ENCODE results near the gene ASB14.

ASB14 gene

DNA sequence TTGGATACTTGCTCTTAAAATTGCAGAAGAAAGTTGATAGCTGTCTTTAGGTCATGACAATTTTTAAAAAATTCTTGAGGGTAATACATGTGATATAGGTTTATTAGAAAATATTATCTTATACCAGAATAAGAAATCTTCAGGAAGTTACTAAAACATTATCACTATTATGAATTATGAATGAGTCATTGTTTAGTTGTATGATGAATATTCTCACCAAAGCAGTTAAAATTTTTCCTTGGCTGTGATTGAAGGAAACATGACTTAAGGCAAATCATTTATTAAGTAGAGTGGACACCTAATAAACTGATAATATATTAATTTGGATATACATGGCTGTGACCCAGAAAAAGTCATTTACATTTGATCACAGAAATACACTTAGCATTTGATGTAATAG lies 34.8 kb downstream of the ASB14 start:
- no peak for DNase-seq

DNA sequence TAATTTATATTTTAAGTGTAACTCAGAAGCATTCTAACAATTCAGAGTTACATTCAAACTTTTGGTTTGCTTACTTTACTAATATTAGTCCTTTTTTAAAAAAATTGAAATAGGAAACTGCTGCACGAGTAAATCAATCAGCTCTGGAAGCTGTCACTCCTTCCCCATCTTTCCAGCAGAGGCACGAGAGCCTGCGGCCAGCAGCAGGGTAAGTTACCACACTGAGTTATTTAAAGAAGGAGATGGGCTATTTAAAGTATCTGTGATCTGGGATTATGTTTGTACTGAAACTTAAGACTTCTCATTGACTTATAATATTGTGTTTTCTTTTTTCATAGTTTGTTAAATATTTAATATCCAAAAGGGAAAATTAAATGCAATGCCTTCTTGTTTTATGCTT lies 35.6 kb downstream of the ASB14 start:
- no peak for DNase-seq

DNA sequence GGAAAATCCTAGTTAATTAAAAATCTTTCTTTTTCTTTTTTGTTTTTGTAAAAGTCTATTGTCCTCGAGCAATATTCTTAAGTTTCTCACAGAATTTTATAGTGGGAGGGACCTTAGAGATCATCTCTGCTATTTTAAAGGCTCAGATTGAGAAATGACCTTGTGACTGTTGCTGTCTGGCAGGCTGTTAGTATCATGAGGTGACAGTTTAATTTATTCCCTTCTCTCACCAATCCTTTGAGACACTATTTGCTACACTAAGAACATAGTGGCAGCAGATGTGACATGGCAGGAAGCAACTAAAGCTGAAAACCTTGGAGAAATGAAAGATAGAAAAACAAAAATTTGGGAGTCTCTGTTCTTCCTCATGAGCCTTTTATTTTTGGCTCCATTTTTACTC lies 40.1 kb downstream of the ASB14 start:
- no peak for DNase-seq

DNA sequence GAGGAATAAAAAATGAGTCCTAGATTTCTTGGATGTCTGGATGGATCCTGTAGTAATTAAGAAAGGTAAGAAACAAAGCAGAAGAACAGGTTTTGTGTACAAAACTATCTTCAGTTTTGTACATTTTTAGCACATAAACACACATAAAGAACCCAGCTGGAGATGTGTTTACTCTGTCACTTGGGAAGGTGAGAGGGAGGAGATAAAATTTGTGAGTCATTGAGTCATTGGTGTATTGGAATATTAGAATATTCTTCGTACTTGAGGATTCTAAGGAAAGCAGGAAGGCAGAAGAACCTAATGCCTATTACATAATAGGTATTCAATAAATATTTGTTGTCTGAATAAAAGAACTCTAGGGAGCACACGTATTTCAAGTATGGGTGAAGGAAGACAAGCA lies 47.5 kb downstream of the ASB14 start:
- no peak for DNase-seq

DNA sequence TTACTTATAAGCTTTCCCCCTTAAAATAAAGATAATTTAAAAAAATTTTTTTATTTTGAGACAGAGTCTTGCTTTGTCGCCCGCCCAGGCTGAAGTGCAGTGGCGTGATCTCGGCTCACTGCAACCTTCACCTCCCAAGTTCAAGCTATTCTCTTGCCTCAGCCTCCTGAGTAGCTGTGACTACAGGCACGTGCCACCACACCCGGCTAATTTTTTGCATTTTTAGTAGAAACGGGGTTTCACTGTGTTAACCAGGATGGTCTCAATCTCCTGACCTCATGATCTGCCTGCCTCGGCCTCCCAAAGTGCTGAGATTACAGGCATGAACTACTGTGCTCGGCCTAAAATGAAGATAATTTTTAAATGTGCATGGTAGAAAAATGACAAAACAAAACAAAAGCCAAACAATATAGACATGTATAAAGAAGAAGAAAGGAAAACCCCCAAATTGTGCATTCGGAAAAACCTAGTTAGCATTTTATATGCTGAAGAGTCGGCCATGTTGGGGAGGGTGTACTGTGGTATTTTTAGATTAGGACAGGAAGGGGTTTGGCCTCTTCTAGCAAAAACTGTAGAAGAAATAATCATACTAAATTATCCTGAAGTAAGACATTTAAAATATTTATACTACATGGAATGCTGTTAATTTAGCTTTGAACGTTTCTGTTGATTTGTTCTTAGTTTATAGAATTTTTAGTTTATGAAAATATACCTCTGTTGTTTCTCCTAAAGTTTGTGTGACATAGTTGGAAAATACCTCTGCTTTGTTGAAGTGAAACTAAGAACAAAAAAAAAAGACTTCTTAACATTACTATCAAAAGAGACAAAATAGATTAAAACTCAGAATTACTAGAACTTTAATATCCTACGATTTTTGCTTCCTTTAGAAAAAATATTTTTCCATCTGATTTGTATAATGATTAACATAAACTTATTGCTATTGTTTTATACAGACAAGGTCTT lies 57.6 kb downstream of the ASB14 start:
- DNase-seq: no peak

DNA sequence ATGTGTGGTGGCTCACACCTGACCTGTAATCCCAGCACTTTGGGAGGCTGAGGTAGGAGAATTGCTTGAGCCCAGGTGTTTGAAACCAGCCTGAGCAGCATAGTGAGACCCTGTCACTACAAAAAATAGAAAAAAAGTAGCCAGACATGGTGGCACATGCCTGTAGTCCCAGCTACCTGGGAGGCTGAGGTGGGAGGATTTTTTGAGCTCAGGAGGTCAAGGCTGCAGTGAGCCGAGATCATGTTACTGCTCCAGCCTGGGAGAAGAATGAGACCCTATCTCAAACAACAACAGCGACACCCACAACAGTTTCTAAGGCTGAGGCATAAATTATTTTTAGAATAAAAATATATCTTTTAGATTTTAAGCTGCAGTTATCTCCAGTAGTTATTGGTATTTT lies 58.7 kb downstream of the ASB14 start:
- no peak for DNase-seq

DNA sequence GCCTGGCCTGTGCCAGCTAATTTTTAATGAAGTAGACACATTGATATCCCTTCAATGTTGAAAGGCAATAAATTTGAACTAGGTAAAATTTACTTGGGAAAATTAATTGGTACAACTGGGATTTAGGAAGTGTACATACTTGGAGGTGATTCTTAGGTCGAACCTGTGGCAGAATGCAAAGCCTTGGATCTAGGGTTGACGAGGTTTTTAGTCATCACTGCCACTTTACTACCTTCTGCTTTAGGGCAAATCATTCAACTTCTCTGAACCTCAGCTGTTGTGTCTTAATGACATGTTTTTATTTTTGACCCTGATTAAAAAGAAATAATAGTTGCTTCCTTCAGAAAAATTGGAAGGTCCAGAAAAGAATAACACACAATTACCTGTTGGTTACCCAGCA lies 62.5 kb downstream of the ASB14 start:
- DNase-seq: no peak

DNA sequence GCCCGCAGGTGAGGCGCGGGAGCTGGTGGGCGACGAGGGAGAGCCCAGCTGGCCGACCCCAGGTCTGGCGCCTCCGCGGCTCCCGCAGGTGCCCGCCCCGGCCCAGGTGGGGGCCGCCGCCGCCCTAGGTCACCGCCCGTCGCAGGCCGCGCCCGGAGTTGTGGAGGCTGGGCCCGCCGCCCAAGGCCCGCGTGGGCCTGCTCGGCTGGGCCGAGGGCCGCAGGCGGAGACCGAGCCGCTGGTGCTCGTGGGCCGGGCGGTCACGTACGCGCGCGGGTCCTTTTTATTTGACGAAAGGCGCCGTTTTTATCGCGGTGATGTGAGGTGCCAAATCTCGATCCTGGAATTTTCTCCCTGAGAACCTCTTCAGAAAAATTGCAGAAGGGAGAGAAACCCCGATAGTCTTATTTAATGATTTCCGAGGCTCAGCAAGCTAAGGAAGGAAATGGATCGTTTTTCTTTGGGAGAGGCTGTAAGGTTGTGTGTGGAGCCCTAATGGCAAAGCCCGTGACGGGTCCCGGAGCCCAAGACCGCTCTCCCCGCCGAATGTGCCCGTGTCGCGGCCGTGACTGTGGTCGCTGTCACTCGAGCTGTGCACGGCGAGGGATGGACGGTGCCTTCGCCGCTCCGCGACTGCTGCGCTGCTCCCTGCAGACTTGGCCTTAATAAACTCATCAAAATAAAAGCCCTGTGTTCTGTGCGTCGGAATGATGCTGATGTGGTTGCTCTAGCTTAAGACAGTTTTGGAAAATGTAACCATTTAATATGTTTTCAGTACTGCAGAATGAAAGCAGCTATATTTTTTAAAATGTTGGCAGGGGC lies 64.3 kb downstream of the ASB14 start:
- DNase-seq: peak; percentile 48

DNA sequence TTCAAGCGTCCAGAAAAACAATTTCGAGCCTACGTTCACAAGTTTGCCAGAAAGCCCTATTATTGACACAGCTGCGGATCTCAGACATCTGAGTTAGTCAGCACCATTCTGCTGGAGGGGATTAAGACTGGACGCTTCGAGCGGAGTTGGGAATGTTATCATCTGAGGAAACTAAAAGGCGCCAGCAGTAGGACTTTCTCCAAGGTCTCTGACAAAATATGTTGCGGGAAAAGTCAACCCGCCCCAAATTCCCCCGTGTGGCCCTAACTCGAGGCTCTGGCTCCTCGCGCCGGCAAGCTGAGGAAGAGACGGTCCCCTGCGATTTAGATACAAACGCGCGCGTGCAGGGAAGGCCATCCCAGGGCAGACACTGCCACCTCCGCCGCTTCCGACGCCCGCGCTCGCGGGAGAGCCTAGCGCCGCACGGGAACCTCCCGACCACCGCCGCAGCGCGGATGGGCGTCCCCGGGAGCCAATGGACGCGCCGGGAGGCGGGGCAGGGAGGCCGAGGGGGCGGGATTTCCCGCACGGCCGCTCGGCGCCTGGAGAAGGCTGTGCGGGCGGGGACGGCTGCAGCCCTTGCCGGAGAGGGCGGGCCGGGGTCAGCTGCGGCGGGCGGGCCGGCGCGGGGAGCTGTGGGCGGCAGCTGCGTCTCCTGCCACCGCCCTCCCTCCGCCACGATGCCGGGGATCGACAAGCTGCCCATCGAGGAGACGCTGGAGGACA lies 65.1 kb downstream of the ASB14 start, which contains the start of gene APPL1:
TSS of gene APPL1 (plus strand) at position 526 of the 726 bp plus-strand sequence. CDS start at position 681, 155 bp downstream.
- DNase-seq: peak; percentile 89

DNA sequence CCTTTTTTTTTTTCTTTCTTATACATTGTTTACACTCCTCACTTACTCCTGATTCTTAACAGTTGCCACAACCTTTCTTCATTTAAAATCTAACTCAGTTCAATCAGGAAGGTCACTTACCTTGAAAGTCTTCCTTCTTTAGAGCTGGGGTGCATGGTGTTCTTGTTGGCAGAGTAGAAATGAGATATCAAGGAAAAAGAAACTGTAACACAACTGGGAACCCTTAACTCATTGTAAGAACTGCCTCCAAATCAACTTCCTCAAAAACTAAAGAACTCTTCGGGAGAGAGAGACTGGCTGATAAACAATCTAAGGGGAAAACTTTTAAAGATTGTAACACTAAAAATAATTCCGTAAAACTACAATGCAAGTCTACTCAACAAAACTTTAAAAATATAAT lies 66.3 kb downstream of the ASB14 start:
- DNase-seq: no peak

DNA sequence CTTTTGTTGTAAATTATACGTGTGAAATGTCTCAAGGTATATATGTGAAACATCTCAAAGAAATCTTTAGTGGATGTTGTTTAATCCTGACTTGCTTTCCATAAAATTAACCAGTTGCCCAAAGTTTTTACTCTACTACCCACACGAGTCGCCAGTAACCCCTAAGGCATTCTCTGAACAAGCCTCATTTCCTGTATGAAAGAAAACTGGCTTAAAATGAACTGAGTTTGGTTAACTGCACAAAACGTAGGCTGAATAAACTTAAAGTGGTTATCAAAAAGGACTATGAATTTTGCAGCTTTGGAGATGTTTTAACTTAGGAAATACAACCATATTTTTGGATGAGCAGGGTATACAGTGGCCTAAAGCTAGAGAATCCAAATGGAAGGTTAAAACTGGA lies 67.6 kb downstream of the ASB14 start:
- no peak for DNase-seq

DNA sequence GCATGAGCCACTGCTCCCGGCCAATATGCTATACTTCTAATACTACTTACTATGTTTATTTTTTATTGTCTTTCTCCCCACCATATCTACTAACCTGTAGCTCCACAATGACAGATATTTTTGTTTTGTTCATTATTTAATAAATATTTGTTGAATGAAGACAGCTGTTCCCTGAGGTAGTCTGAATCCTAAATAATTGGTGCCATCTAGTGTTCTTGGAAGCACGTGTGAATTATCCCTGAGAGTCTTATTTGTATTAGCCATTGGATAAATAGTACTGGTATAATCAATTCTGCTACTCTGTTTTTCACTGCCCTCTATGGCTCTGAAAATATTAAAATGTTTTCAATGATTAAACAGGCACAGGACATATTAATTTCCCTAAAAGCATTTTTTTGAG lies 70.6 kb downstream of the ASB14 start:
- no peak for DNase-seq
